Activated T-cell treated with anti-CD3 and anti-CD28 coated beads for 24 hours (primary cell): ENCODE measurements around the gene ST7L.

Experiments
- DNase-seq: peaks from one replicate; pipeline ENCODE4 v3.0.0-alpha.2; 2020; ENCODE audit warnings: low read depth

The ST7L gene

DNA sequence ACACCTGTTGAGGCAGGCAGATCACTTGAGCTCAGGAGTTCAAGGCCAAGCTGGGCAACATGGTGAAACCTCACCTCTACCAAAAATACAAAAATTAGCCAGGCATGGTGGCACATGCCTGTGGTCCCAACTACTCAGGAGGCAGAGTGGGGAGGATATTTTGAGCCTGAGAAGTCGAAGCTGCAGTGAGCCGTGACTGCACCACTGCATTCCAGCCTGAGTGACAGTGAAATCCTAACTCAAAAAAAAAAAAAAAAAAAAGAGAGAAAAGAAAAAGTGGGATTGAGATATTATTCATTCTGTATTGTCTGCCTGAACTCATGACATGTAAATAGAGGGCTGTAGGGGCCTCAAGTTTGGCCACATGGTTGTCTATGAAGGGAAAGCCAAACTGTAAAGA is 72.9 kb downstream of the ST7L start:
- no peak for DNase-seq

DNA sequence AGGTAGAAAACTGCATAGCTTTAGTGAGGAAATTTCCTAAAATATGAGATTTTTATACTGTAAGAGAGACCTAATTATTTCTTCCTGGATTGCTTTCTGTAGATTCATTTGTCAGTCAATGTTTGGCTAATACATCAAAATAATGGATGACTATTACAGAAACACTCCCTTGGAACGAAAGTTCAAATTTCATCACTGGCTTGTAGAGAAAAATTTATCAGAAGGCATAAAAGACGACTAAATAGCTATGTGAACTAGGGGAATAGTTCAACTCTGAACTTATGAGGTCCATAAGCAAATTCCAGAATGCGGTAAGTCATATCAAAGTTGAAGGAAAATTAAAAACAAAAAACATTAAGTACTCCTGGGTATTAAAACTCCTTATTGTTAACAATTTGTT is 74.2 kb downstream of the ST7L start:
- no peak for DNase-seq

DNA sequence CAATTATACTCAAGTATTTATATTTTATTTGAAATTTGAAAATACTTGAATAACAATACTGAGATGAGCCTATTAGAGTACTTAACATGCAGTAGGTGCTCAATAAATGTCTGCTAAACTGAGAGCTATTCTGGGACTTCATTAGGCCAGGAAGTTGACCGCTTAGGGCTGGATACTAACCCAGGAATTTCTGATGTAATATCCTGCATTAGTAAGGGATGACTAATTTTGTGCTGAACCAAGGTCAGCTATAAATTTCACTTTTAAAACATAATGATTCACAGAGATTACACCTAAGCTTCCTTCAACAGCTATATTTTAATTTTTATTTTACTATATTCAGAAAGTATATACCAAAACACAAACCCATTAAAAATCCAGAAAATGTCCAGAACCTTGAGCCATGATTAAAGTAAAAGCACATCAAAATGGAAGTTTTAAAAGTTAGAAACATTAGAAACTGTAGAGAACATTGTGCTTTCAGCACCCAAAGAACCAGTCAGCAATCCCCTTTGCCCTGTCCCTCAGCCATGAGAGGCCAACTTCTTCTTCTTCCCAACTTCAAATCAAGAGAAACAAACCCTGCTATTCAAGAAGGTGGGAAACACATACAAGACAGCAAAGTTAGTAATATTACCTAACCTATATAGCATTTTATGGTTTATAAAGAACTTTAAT is 74.8 kb downstream of the ST7L start:
- no peak for DNase-seq

DNA sequence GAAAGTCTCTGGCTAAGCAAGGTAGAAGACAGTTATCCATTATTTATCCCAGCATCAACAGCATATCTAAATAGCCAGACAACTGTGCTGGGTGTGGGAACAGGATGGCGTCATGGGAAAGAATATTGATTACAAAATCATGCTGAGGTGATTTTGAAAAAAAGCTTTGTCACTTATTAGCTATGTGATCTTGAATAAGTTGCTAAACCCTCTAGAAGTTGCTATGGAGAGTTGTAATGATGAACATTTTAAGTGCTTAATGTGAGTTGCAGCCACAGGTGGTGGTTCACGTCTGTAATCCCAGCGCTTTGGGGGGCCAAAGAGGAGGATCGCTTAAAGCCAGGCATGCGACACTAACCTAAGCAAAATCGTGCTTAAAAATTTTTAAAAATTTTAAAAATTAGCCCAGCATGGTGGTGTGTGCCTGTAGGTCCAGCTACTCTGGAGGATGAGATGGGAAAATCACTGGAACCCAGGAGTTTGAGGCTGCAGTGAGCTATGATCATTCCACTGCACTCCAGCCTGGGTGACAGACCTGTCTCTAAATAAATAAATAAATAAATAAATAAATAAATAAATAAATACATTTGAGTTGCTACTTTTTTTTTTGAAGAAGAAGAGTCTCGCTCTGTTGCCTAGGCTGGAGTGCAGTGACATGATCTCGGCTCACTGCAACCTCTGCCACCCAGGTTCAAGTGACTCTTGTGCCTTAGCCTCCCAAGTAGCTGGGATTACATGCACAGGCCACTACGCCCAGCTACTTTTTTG is 76.6 kb downstream of the ST7L start:
- DNase-seq = no peak

DNA sequence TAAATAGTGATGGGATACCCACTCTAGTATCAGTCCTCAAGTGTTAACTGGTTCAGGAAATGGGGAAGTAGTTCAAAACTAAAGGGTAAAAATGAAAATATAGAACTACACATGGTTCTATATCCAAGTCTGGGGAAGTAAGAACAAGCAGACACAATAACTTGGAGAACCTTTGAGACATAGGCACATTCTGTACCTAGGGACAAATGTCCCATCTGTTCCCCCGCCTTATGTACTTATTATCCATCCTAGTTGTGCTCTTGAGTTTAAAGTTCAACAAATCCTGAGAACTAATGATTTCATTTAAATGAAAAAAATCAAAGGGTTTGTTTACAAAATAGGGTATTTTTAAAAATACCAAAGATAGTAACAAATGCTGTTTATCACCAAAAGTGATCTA is 77.6 kb downstream of the ST7L start:
- no peak for DNase-seq

DNA sequence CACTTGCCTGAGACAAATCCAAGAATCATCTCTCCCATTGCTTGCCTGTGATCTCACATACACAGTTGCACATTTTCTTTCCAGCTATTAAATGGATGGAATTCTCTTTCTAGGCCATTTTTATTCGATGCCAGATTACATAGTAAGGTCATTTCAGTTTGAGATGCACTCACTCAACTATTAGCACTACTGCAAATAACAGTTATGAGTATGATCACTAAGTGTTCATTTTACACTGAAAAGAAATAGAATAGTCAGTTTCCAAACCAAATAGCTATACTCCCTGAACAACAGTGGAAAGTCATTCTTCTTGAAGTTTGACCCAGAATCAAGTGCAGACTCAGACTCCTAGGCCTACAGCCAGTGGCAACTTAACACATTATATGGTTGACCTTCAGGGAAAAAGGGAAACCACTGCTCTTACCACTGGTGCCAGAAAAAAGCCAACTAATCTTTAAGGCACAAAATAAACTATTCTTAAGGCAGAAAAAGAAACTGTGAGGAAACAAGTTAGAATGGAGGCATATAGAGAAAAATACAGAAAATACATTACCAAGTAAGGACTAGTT is 78.6 kb downstream of the ST7L start:
- no peak for DNase-seq

DNA sequence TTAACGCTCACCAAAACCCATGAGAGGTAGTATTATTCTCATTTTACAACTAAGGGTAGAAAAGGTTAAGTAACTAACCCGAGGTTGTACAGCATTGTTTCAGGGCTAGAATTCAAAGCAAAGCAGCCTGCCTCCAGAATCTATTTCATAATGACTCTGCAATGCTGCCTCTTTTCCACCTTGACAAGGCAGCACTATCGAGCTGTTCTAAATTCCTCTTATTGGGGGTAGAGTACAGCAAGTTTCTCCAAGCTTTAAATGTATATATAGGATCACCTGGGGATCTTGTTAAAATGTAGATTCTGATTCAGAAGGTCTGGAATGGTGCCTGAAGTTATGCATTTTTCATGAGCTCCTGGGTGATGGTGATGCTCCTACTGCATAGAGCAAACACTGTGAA is 80.1 kb downstream of the ST7L start:
- DNase-seq = no peak

DNA sequence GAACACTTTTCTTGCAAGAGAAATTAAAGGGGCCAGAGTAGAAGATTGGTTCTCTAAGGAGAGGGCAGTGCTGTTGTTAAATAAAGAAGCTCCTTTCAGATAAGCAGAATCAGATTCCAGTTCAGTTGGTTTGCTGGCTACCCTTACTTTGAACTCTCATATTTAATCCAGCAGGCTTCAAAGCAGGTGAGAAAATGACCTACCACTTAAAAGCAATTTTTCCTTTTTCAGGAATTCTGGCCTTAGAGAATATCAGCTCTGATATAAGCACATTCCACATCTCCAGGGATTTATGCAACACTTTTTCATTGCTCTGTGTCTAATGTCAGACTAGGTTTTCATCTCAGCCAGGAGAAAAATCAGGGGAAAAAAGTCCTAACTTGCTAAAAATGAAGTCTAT is 81.5 kb downstream of the ST7L start:
- DNase-seq = no peak

DNA sequence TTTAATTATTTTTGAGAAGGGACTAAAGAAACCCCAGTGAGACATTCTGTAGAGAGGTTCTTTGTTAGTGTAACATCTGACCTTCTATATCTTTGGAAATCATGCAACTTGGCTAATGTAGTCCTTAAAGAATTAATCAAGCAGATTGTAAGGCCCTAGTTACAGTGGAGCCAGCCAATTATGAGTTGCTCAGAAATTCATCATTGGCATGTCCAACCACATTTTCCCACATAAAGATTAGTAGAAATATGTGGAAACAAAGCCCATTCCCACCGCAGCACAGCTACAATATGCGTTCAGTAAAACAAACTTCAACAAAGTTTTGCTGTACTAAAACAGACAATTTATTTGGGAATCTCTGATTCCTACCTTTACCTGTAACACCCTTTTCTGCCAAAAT is 82.4 kb downstream of the ST7L start:
- no peak for DNase-seq

DNA sequence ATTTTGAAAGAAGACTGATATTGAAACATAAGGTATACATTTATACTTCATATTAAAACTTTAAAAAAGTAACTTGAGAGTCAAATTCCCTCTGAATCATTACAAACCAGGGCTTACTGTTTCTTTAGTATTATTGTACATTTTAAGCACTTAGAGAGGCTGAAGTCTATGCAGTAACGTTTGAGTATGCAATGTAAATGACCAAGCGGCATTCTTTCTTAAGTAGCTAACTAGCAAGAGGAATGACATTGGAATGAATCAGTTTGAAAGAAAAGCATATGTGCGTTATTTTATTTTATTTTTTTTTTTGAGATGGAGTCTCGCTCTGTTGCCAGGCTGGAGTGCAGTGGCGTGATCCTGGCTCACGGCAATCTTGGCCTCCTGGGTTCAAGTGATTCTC is 85.9 kb downstream of the ST7L start:
- no peak for DNase-seq

DNA sequence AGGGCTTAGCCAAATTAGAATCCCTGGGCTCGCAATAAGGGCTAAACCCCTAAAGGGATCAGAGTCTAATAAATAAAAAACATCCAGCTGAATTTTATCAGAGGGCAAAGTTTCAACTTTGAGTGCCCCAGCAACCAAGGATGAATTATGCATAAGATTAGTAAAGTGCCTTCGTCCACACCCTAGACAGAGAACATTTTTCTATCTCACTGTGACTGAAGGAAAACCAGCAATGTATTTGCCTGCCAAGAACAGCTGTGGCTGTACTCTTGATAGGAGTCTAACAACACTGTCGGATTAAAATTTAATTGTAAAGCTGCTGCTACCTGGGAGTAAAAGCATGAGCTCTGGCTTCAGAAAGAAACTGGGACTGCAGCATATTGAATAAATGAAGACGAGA is 86.9 kb downstream of the ST7L start:
- no peak for DNase-seq

DNA sequence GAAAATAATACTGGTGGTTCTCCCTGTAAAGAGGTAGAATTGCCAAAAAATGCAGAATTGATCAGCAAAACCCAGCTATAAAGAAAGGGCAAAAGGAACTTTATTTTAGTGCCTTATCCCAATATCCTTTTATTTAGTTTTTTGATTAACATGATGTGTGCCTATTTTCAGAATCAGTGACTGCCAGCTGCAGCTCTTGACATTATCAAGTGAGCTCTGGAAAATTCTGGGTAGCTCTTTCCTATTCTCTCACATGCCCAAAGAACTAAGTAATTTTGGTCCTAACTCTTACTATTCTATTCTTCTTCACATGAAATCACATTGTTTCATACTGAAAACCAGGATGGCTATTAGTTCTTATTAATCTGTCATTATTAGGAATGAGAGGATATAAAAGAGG is 88.1 kb downstream of the ST7L start:
- DNase-seq = no peak

DNA sequence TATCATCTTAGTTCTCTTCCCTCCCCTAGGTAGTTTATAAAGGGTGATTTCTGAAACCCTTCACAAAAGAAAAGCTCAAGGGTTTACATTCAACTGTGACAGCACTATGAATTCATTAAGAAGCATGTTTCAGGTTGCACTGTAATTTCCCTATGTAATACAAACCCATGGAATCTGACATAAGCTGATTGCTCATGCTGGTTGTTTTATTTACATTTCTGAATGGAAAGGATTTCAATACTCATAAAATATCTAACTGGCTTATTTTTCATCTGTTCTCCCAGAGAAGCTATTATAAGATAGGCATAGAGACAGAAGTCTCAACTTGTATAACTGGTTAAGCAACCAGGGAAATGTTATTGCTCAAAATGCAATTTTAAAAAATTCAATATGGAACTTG is 89.6 kb downstream of the ST7L start:
- DNase-seq = no peak

DNA sequence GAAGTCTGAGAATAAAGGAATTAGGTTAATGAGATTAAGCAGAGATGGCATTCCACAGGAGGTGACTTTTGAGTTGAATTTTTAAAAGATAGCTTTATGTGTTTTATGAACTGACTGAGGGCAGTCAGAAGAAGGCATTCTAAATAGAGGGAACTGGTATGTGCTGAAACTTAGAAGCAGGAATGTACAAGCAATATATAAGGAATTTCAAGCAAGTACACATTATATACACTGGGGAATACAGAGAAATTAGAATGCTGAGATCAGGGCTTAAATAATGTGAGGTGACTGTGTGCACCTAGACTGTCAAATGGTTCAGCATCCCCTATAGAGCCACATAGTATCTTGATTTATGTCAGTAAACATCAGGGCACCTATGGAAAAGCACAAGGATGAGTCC is 90.9 kb downstream of the ST7L start:
- no peak for DNase-seq

DNA sequence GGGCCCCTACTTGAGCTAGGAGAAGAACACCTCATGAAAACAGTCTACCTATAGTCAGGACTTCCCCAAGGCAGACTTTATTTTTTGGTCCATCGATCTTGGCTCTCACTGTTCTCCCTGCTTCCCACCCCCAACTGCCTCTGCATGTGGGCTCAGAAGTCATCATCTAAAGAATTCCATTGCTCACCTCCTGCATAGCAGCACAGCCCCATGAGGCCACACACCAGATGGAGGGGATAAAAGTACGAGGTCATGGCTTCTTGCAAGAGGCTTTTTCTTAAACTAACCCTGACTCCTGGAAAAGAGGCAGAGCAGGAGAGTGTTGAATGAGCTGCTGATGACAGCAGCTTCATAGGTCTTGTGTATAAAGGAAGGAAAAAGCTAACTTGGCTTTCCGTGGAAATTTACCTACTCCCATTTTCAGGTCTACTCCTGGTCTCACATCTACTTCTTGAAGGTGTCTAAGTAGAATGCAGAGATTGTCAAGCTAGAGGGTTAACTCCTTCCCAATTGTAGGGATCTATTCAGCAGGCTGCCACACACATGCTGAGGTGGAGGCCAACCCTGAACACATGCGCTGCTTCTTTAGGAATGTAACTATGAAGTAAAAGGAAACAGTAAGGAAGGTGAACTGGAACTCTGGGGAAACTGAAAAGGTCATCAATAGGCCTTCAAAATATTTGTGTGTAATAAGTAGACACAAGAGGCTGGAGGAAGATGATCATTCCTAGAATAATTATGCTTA is 91.5 kb downstream of the ST7L start:
- no peak for DNase-seq

DNA sequence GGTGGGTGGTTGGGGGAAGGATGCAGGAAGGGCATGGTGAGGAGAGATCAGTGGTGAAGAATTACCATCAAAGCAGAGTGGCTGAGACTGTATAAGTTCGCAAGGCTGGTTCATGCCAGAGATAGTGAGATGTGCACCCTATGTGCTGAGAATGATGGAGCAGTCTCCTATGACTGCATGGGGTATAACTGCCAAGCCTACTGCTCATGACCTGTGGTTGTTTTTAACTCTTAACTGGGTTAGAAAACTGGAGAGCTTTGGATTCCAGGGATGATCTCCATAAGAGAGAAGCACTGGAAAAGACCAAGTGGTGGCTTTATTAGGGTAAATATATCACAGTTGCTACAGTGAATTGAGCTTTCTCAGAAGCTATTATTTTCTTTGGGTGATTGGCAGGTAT is 94.0 kb downstream of the ST7L start:
- DNase-seq = no peak

DNA sequence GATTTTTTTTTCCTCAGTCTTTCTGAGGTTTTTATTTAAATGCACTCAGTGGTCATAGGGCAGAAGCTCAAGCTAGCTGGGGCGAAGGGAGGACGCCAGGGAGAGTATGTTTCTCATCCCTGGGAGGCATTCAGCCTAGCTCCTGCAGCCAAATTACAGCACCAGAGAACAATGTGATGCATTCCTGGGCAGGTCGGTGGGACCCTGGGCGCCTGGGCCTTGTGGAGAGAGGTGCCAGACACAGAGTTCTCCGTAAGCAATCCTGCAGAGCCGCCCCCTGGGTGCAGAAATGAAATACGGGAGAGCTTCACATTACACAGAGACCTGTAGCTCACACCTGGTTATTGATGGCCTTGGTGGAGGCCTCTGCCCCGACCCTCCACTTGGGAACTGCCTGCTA is 94.7 kb downstream of the ST7L start:
- DNase-seq = no peak

DNA sequence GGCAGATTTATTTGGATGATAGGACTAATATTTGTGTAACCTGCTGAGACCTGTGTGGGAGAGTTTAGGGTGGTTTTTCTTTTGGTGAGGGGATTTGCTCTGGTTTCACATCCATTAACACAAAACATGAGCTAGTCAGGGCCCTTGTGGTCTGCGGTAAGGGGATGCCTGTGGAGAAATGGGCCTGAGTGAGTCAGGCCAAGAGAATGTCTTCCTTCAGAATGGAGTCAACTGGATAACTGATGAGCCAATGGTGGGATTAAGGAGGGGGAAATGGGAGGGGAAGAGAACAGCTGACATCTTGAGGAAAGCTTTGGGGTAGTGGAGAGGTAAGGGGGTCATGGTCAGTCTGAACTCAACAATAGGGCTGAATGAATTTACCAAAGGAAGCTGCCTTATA is 96.3 kb downstream of the ST7L start:
- no peak for DNase-seq

DNA sequence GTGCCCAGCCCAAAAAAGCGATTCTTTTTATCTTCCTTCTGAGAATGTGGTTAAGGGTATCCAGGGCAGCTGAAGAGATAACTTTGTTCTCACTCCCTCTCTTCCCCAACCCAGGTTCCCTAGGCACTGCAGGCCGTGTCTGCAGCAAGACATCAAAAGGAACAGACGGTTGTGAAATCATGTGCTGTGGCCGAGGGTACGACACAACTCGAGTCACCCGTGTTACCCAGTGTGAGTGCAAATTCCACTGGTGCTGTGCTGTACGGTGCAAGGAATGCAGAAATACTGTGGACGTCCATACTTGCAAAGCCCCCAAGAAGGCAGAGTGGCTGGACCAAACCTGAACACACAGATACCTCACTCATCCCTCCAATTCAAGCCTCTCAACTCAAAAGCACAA is 98.8 kb downstream of the ST7L start:
- DNase-seq = no peak

DNA sequence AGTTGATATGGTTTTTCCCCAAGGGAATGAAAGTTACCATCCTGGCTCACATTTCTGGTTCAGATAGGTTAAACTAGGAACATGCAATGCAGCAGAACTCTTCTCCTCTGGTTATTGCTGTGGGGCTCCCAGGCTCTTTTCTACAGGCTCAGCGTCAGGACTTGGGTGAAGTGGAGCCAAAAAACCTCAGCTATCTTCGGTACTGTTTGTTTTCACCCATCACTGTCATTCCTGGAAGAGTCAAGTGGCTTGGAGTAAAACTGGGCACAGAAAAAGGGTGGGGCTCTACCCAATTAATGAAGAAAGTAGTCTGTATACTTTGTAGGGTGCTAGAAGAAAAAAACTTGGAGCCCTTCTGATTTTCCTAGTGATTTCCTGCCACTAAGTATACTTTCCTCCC is 100.8 kb downstream of the ST7L start:
- DNase-seq = no peak

DNA sequence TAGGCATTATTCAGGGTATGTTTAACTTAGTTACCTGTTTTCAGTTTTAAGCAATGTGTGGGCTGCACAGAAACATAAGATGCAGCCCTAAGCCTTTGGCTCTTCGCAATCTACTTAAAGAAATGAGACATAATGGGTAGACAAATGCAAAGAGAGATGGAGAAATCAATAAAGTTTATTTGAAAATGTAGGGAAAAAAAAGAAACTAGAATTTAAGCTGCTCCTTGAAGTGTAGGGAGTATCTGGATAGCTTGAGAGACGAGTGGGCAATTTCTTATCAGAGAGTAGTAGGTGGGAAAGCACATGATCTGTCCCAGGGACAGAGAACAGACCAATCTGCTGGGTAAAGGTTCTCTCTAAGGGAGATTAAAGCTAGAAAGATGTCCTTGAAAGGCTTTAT is 101.3 kb downstream of the ST7L start:
- DNase-seq = no peak

DNA sequence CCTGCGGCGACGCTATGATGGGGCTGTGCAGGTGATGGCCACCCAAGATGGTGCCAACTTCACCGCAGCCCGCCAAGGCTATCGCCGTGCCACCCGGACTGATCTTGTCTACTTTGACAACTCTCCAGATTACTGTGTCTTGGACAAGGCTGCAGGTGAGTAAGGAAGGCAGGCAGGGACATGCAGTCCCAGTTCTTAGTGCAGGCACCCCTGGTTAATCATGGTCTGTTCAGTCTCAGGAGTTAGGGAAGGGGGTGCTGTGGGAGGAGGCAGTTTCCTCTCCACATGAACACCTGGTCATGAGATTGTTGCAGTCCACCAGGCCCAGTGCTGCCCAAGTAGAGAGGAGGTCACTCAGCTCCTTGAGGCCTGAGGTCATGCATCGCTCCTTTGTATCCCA is 101.7 kb downstream of the ST7L start:
- no peak for DNase-seq

DNA sequence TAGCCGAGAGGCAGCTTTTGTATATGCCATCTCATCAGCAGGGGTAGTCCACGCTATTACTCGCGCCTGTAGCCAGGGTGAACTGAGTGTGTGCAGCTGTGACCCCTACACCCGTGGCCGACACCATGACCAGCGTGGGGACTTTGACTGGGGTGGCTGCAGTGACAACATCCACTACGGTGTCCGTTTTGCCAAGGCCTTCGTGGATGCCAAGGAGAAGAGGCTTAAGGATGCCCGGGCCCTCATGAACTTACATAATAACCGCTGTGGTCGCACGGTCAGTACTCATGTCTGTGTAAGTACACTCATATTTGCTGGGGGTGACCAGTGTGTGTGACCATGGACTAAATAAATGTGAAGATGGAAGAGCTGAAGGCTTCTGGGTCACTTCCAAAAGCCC is 102.8 kb downstream of the ST7L start:
- no peak for DNase-seq
